BLaER1 treated with 17β-estradiol and CSF1 and Interleukin-3, amounts not matched to agents 10 nM and 100 nM (cell line): ENCODE data around the gene PGAP3.

Experiments
- H3K27ac ChIP-seq, 11 experiments: shearing (Covaris generic); formaldehyde crosslinking; 2 replicates each; pipeline ENCODE4 v1.8.1; 2022
- H3K27me3 ChIP-seq, 11 experiments: shearing (Covaris generic); formaldehyde crosslinking; 2 replicates each; pipeline ENCODE4 v1.8.1; 2022
- H3K36me3 ChIP-seq, 11 experiments: shearing (Covaris generic); formaldehyde crosslinking; 2 replicates each; pipeline ENCODE4 v1.8.1; 2022
- H3K4me1 ChIP-seq, 10 experiments: shearing (Covaris generic); formaldehyde crosslinking; 2 replicates each; pipeline ENCODE4 v1.8.1; 2022
- H3K4me2 ChIP-seq, 11 experiments: shearing (Covaris generic); formaldehyde crosslinking; 2 replicates each; pipeline ENCODE4 v1.8.1; 2022
- H3K4me3 ChIP-seq, 10 experiments: shearing (Covaris generic); formaldehyde crosslinking; 2 replicates each; pipeline ENCODE4 v1.8.1; 2022
- H3K9ac ChIP-seq, 11 experiments: shearing (Covaris generic); formaldehyde crosslinking; 2 replicates each; pipeline ENCODE4 v1.8.1; 2022
- H3K9me3 ChIP-seq, 11 experiments: shearing (Covaris generic); formaldehyde crosslinking; replicated peaks in 1 of 11; 2 replicates each; pipeline ENCODE4 v1.8.1; 2022
- H4K20me1 ChIP-seq, 11 experiments: shearing (Covaris generic); formaldehyde crosslinking; 2 replicates each; pipeline ENCODE4 v1.8.1; 2022
- Cebpa-rat ChIP-seq, 11 experiments: shearing (Covaris generic); IDR thresholded peaks; 2 replicates each; pipeline ENCODE4 v1.8.1; 2022

PGAP3 gene

DNA sequence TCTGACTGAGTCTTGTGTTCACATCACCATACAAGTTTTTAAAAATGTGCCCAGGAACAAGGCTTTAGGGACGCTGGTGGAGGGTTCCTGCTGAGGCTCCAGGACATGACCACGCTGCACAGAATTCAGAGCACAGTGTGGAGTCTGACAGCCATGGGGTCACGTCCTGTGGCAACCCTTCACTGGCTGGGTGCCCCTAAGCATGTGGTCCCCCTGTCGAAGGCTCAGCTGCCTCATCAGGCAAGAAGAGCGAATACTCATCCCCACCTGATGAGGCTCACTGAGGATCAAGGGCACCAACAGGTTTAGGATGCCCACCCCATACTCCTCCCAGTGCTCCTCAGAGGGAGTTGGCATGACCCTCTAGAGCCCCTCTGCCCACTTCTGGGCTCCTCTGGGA is 13.7 kb downstream of the PGAP3 start:
- Histone ChIP-seq H3K9me3 (no peaks in the 10 kb centered on the region), H3K4me1 (peaks cover 52 to 91% (median 78%) of the 10 kb centered on the region in 10 experiments), H3K36me3 (no peaks in the 10 kb centered on the region; a peak in 1 of 22 replicates), H3K27me3 (peaks cover 6 to 24% (median 13%) of the 10 kb centered on the region in 11 experiments), H4K20me1 (peaks cover 0 to 43% (median 0%) of the 10 kb centered on the region in 11 experiments; a peak in 2 of 22 replicates), H3K9ac (peak overlapping the region in 8 of 11 experiments; percentile 16 to 78 (median 62); a peak in 12 of 22 replicates), H3K27ac (peak overlapping the region in 8 of 11 experiments; percentile 61 to 84 (median 79); a peak in 16 of 22 replicates), H3K4me3 (peak overlapping the region in 1 of 10 experiments; percentile 24; a peak in 2 of 20 replicates), H3K4me2 (peak overlapping the region; percentile 75 to 97 (median 89))
- TF ChIP-seq Cebpa-rat (IDR thresholded peaks at IDR 0.05) = no peak

DNA sequence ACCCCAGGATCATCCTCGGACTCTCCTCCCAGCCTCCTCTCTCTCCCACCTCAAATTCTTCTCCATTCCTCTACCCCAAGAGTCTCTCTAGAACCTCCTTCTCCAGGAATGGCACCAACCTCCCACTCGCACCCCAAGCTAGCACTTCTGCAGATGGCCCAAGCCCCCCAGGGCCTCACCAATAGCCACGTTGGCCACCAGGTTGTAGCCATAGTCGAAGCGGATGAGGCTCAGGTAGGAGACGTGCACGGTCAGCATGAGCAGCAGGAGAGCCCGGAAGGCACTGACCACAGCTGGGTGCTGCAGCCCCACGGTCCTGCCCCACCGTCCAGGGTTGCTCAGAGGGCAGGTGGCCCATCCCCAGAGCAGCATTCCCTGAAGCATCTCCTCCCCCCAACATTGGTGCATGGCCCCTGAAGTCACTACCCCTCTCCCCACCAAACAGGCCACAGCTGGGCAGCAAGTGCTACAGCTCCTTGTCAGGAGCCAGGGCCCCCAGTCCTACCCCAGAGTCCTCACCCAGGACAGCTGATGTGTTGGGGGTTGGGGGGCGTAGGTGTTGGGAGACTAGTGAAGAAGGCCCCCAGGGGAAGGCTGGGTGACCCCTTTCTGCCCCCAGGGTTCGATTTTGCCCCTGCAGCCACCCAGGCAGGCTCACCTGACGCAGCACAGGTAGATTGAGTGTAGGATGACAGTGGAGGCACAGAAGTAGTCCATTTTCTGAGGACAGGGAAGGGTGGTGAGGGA is 14.3 kb downstream of the PGAP3 start:
- peaks cover 0 to 44% (median 0%) of the 10 kb centered on the region in 11 experiments; a peak in 2 of 22 replicates for H4K20me1 ChIP-seq
- peaks cover 13 to 31% (median 20%) of the 10 kb centered on the region in 11 experiments for H3K27me3 ChIP-seq
- H3K9me3 ChIP-seq = no peaks in the 10 kb centered on the region
- no peak overlapping the region for H3K4me3 ChIP-seq
- H3K4me1 ChIP-seq = peaks cover 48 to 90% (median 77%) of the 10 kb centered on the region in 10 experiments
- peak overlapping the region in 9 of 11 experiments; percentile 75 to 97 (median 89); a peak in 18 of 22 replicates for H3K4me2 ChIP-seq
- no peaks in the 10 kb centered on the region; a peak in 1 of 22 replicates for H3K36me3 ChIP-seq
- no peak for TF ChIP-seq Cebpa-rat (IDR thresholded peaks at IDR 0.05)
- H3K27ac ChIP-seq = peak overlapping the region in 6 of 11 experiments; percentile 73 to 84 (median 80); a peak in 11 of 22 replicates
- H3K9ac ChIP-seq = peak overlapping the region in 4 of 11 experiments; percentile 66 to 78 (median 71); a peak in 6 of 22 replicates

DNA sequence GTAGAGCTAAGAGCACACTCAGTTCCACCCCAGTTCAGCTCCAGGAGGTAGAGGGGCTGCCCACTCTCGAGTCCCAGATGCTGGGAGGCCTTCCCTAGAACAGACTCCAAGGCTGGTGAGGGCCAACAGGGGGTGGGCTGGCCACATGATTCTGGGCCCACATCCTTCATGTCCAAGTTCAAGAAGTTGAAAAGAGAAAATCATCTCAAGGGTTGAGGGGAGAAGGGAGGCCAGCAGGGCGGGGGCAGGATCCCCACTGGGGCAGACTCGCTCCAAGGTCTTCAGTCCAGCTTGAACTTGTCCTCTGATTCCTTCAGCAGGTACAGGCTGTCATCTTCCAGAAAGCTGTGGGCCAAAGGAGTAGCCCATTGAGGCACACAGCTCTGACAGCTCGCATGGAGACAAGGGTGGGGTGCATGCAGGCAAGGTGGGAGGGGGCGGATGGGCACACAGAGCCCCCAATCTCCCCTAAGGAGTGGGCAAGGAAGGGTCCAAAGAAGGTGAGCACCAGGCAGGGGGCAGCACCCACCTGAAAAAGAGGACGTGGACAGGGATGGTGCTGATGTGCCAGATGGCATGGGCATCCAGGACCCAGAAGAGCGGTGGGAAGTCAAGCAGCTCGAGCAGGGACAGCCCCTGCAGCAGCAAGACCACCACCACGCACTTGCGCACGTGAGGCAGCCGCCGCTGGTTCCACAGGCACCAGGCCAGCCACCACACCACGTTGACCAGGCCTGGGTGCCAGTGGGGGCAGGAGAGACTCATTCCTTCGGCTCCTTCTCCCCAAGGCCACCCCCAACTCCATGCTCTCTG is 15.1 kb downstream of the PGAP3 start:
- H3K27ac ChIP-seq = peak overlapping the region in 4 of 11 experiments; percentile 9 to 32 (median 24); a peak in 3 of 22 replicates
- H3K4me3 ChIP-seq = no peak overlapping the region
- no peak for TF ChIP-seq Cebpa-rat (IDR thresholded peaks at IDR 0.05)
- no peaks in the 10 kb centered on the region; a peak in 1 of 22 replicates for H3K36me3 ChIP-seq
- peaks cover 21 to 39% (median 27%) of the 10 kb centered on the region in 11 experiments for H3K27me3 ChIP-seq
- H3K9ac ChIP-seq = peak overlapping the region in 4 of 11 experiments; percentile 12 to 56 (median 22); a peak in 2 of 22 replicates
- H4K20me1 ChIP-seq = peaks cover 0 to 44% (median 0%) of the 10 kb centered on the region in 11 experiments; a peak in 2 of 22 replicates
- peaks cover 45 to 87% (median 75%) of the 10 kb centered on the region in 10 experiments for H3K4me1 ChIP-seq
- H3K4me2 ChIP-seq = peak overlapping the region in 9 of 11 experiments; percentile 21 to 97 (median 89); a peak in 17 of 22 replicates
- H3K9me3 ChIP-seq = no peaks in the 10 kb centered on the region

DNA sequence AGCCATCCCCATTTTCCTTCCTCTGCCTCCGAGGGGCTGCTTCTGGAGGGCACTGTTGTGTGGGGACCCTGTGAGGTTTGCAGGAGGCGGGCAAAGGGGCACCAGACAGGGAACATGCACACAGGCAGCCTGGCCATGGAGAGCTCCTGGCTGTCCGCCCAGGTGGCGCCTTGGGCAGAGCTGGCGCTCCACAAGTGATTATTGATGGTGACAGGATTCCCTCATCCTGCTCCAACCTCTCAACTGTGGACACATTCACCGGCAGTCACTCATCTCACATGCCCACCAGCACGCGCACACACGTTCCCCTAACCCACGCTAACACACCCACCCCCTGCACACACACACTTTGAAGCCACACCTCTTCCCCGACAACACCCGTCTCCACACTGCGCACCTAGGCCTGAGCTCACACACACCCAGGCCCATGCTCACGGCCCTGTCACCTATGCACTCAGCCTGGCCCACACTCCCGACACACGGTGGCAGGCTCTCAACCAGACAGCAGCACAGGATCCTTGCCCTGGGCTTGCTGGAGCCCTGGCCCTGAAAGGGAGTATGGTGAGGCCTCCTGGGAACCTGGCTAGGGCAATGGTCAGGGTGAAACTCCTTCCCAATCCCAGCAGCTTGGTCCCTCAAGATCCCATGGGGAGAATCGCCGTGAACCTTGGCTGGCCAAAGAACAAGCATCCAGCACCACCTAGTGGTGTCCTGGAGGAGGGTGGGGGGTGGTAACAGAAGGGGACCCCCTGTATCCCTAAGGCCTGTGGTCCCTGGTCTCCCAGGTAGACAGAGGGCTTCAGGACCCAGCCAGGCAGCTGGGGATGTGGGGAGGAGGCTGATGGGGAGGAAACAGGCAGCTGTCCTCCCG is 16.0 kb downstream of the PGAP3 start:
- Histone ChIP-seq H3K4me2 (peak overlapping the region in 9 of 11 experiments; percentile 21 to 97 (median 89); a peak in 18 of 22 replicates), H3K27ac (peak overlapping the region in 4 of 11 experiments; percentile 9 to 32 (median 24); a peak in 2 of 22 replicates), H4K20me1 (peaks cover 0 to 50% (median 0%) of the 10 kb centered on the region in 11 experiments; a peak in 6 of 22 replicates), H3K36me3 (no peaks in the 10 kb centered on the region), H3K9ac (peak overlapping the region in 4 of 11 experiments; percentile 12 to 56 (median 22); a peak in 5 of 22 replicates), H3K4me3 (no peak overlapping the region), H3K27me3 (peaks cover 29 to 47% (median 36%) of the 10 kb centered on the region in 11 experiments), H3K9me3 (no peaks in the 10 kb centered on the region), H3K4me1 (peaks cover 41 to 86% (median 74%) of the 10 kb centered on the region in 10 experiments)
- TF ChIP-seq Cebpa-rat (IDR thresholded peaks at IDR 0.05) = no peak

DNA sequence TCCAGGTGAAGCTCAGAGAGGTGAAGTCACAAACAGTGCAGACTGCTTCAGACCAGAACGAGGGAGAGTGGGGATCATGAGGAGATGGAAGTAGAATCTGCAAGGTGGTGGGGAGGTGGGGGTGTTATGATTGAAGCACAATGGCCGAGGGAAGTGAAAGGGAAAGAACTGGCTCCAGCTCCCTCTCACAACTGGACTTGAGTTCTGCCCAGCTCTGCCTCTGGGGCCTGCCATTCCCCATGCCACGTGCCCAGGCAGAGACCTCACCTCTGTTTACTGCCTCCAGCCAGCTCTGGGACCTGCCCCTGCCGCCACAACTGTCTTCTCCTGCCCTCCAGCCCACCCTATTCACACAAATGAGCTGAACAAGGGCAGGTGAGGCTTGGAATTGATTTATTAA is 17.1 kb downstream of the PGAP3 start:
- no peak for TF ChIP-seq Cebpa-rat (IDR thresholded peaks at IDR 0.05)
- peaks cover 39 to 58% (median 47%) of the 10 kb centered on the region in 11 experiments for H3K27me3 ChIP-seq
- H3K4me3 ChIP-seq = no peak overlapping the region
- H4K20me1 ChIP-seq = peaks cover 0 to 54% (median 5%) of the 10 kb centered on the region in 11 experiments; a peak in 9 of 22 replicates
- H3K27ac ChIP-seq = no peak overlapping the region
- no peaks in the 10 kb centered on the region for H3K9me3 ChIP-seq
- peak overlapping the region in 1 of 11 experiments; percentile 3; a peak in 1 of 22 replicates for H3K4me2 ChIP-seq
- no peaks in the 10 kb centered on the region for H3K36me3 ChIP-seq
- 0 out of 22 replicates have a peak overlapping the region, but pooled peaks of 1 of the 11 experiments have one; percentile 16 for H3K9ac ChIP-seq
- peaks cover 30 to 86% (median 74%) of the 10 kb centered on the region in 10 experiments for H3K4me1 ChIP-seq

DNA sequence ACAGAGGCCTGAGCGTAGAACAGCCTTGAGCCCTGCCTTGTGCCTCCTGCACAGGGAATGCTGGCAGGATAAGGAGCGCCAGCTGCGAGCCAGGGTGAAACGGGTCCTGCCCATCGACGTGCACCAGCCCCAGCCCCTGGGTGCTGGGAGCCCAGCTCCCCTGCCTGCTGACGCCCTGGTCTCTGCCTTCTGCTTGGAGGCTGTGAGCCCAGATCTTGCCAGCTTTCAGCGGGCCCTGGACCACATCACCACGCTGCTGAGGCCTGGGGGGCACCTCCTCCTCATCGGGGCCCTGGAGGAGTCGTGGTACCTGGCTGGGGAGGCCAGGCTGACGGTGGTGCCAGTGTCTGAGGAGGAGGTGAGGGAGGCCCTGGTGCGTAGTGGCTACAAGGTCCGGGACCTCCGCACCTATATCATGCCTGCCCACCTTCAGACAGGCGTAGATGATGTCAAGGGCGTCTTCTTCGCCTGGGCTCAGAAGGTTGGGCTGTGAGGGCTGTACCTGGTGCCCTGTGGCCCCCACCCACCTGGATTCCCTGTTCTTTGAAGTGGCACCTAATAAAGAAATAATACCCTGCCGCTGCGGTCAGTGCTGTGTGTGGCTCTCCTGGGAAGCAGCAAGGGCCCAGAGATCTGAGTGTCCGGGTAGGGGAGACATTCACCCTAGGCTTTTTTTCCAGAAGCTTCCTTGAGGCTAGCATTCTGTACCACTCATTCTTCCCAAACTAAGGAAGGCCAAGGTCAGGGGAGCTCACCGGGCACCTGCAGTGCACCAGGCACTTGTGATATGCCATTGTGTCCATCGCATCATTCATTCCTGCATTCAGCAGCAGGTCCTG is 17.7 kb downstream of the PGAP3 start:
- no peak overlapping the region for H3K27ac ChIP-seq
- H3K9me3 ChIP-seq = no peaks in the 10 kb centered on the region
- no peak for TF ChIP-seq Cebpa-rat (IDR thresholded peaks at IDR 0.05)
- H3K9ac ChIP-seq = no peak overlapping the region
- peaks cover 24 to 86% (median 74%) of the 10 kb centered on the region in 10 experiments for H3K4me1 ChIP-seq
- H4K20me1 ChIP-seq = peaks cover 0 to 55% (median 9%) of the 10 kb centered on the region in 11 experiments; a peak in 10 of 22 replicates
- 0 out of 22 replicates have a peak overlapping the region, but pooled peaks of 2 of the 11 experiments have one; percentile 10 to 93 for H3K4me2 ChIP-seq
- peaks cover 39 to 60% (median 50%) of the 10 kb centered on the region in 11 experiments for H3K27me3 ChIP-seq
- H3K36me3 ChIP-seq = no peaks in the 10 kb centered on the region
- H3K4me3 ChIP-seq = no peak overlapping the region
